ENCODE data around the gene ANKRD35. TPM values are rescaled to one million over a fixed set of nuclear protein-coding genes. Genes with fewer than 3 reads are reported as not detected.
A peak's percentile ranks its signal among the peaks of the same experiment; 100 is the strongest.

ANKRD35 gene
- total and polyA plus RNA-seq, 2 of the 8 experiments (the other 6 are each of a cell fraction or from before 2014, with no cell fraction given), result 1.6 to 3.0 TPM

GRCh38 chr1:145871994-145872924 lies 13.4 kb downstream of the ANKRD35 start (continued):
- TF ChIP-seq RNF2 (IDR thresholded peaks at IDR 0.05; ENCODE audit: borderline replicate concordance, low read depth, low read length, missing control alignments, poor library complexity, severe bottlenecking), result no peak
- TF ChIP-seq NANOG (IDR thresholded peaks at IDR 0.05; ENCODE audit: insufficient read depth, low read depth, low read length, poor library complexity, severe bottlenecking), result no peak
- peak; percentile 7 for TF ChIP-seq TAF7 (optimal IDR thresholded peaks at IDR 0.05; ENCODE audit: borderline replicate concordance, low read depth, low read length)
- no peak for TF ChIP-seq JUN (IDR thresholded peaks at IDR 0.05; ENCODE audit: low read depth, low read length)
- no peak for TF ChIP-seq JUND (IDR thresholded peaks at IDR 0.05; ENCODE audit: low read length)
- no peak for TF ChIP-seq POU5F1 (IDR thresholded peaks at IDR 0.05; ENCODE audit: low read depth, low read length)
- TF ChIP-seq SIX5 (IDR thresholded peaks at IDR 0.05; ENCODE audit: low read depth, low read length), result no peak
- TF ChIP-seq KDM1A (IDR thresholded peaks at IDR 0.05; ENCODE audit: borderline replicate concordance, low read length), result no peak
- no peak for TF ChIP-seq FOSL1 (IDR thresholded peaks at IDR 0.05; ENCODE audit: insufficient read depth, low read depth, low read length)
- TF ChIP-seq ATF2 (IDR thresholded peaks at IDR 0.05; ENCODE audit: low read length), result no peak
- no peak for TF ChIP-seq CHD2 (IDR thresholded peaks at IDR 0.05; ENCODE audit: low read length)
- peak; percentile 68 for TF ChIP-seq ASH2L (IDR thresholded peaks at IDR 0.05; ENCODE audit: low read length)
- TF ChIP-seq CREB1 (IDR thresholded peaks at IDR 0.05), result no peak
- no peak for TF ChIP-seq CTCF (IDR thresholded peaks at IDR 0.05; ENCODE audit: control extremely low read depth in 1 of 3, insufficient read depth in 1 of 3, low read depth in 1 of 3, low read length in 3 of 3)
- TF ChIP-seq BACH1 (IDR thresholded peaks at IDR 0.05; ENCODE audit: low read length), result no peak
- TF ChIP-seq NRF1 (IDR thresholded peaks at IDR 0.05; ENCODE audit: low read depth, low read length), result no peak
- 0 out of 2 replicates have a peak, but pooled peaks have one; percentile 22 for TF ChIP-seq TAF1 (IDR thresholded peaks at IDR 0.05; ENCODE audit: low read depth, low read length)
- TF ChIP-seq HDAC6 (IDR thresholded peaks at IDR 0.05; ENCODE audit: low read depth, low read length), result no peak
- TF ChIP-seq GABPA (IDR thresholded peaks at IDR 0.05; ENCODE audit: borderline replicate concordance, insufficient read depth, low read length), result no peak

Measured in H1 (cell line).